GM12865 (cell line): ENCODE results near the gene CENPB.
"Not testable (repeated sequence)": the region's sequence is repeated elsewhere in the genome, so short reads cannot be mapped to it uniquely, and the experiment has no call there.

ENCODE experiments used
- DNase-seq: peaks from one replicate; pipeline ENCODE4 v3.0.0; 2010; ENCODE audit warnings: low read depth
- H3K4me3 ChIP-seq: 2 replicates; pipeline ENCODE4 v1.5.1; 2011; ENCODE audit warnings: mild to moderate bottlenecking, low read depth, low read length, control low read depth
- CTCF ChIP-seq: IDR thresholded peaks from 2 replicates; pipeline ENCODE4 v1.5.1; 2011; ENCODE audit warnings: low read length, control low read depth, low read depth, inconsistent platforms; ENCODE audit not compliant: insufficient read depth; ENCODE audit errors: missing control alignments

CENPB gene

GRCh38 chr20:3786665-3787323 lies at the start of gene CENPB:
Gene CENPB (minus strand): TSS chr20:3786740. CDS start chr20:3786483, 257 bp downstream.
- DNase-seq = peak; percentile 94
- TF ChIP-seq CTCF = peak; percentile 80
- peak within 1 kb of the TSS; percentile 82 for H3K4me3 ChIP-seq

- TF ChIP-seq CTCF = no peak
- DNase-seq = no peak
Observed at GRCh38 chr20:3836132-3836531, 49.6 kb upstream of the CENPB start.

GRCh38 chr20:3829891-3830290 lies 43.4 kb upstream of the CENPB start:
- not testable (repeated sequence) for H3K4me3 ChIP-seq, DNase-seq

More at GRCh38 chr20:3836132-3836531, 49.6 kb upstream of the CENPB start:
- H3K4me3 ChIP-seq = no peak overlapping the region

- no peak overlapping the region for H3K4me3 ChIP-seq
- no peak for DNase-seq
- no peak for TF ChIP-seq CTCF
Observed at GRCh38 chr20:3828798-3829197, 42.3 kb upstream of the CENPB start.

GRCh38 chr20:3826420-3826819 lies 39.9 kb upstream of the CENPB start:
- DNase-seq = no peak
- H3K4me3 ChIP-seq = no peak overlapping the region
- TF ChIP-seq CTCF = no peak

GRCh38 chr20:3825526-3825925 lies 39.0 kb upstream of the CENPB start:
- no peak for DNase-seq
- H3K4me3 ChIP-seq = no peak overlapping the region
- no peak for TF ChIP-seq CTCF

- DNase-seq = no peak
- no peak for TF ChIP-seq CTCF
- H3K4me3 ChIP-seq = no peak overlapping the region
Observed at GRCh38 chr20:3823881-3824280, 37.3 kb upstream of the CENPB start.

- no peak overlapping the region for H3K4me3 ChIP-seq
- no peak for DNase-seq
- TF ChIP-seq CTCF = no peak
Observed at GRCh38 chr20:3821996-3822395, 35.5 kb upstream of the CENPB start.
